ENCODE data around the gene DDX51.
"Not testable (repeated sequence)": the region's sequence is repeated elsewhere in the genome, so short reads cannot be mapped to it uniquely, and the experiment has no call there.

Gene DDX51

DNA sequence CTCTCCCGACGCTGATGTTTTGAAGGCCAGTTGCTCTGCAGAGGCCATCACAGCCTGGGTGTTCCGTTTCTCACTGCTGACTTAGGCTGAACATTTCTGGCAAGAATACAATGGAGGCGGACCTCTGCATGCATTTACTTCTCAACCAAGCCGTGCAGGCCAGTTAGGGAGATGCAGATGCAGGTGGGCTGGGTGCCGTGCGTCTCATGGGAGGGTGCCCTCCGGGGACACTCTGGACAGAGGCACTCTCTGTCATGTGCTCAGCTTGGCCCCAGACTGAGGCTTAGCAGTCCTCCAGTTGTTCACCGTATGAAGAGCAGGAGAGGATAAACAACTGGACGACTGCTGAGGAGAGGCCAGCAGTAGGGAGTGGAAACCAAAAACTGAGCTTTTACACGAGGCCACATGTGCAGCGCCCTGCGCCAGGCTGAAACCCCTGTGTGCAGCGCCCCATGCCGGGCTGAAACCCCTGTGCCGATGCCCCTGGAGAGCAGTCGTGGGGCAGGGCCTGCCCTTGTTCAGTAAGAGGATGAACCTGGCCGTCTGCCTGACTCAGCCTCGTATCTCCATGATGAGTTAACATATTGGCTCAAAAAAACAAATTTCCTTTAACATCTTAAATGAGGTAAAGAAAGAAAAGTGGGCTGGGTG lies 32.3 kb downstream of the DDX51 start:
- no peak for DNase-seq

DNA sequence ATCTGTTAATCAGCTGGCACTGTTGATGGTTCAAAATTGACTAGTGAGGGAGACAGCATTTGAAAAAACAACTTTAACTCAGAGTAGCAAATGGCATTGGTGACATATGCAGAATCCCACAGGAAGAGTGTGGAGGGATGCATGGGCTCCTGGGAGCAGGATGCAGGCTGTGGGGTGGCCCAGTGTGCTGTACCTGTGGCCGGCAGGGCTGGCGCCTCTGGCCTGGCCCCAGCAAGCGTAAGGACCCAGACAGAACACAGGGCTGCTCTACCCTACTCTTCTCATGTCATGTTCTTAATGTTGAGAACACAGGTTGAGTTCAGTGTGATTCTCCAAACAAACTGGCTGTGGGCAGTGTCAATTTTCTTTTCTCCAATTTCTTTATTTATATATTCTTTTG lies 33.4 kb downstream of the DDX51 start:
- DNase-seq, result no peak

DNA sequence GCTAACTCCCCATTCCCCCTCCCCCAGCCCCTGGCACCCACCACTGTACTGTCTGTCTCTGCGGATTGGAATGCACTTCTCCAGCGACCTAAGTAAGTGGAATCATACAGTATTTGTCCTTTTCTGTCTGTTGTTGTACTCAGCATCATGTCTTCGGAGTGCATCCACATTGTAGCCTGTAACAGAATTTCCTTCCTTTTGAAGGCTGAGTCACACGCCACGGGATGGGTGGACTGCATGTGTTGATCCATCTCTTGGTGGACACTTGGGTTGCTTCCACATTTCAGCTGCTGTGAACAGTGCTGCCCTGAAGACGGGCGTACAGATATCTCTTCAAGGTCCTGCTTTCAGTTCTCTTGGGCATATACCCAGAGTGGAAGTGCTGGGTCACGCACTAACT lies 34.4 kb downstream of the DDX51 start:
- DNase-seq, result no peak

DNA sequence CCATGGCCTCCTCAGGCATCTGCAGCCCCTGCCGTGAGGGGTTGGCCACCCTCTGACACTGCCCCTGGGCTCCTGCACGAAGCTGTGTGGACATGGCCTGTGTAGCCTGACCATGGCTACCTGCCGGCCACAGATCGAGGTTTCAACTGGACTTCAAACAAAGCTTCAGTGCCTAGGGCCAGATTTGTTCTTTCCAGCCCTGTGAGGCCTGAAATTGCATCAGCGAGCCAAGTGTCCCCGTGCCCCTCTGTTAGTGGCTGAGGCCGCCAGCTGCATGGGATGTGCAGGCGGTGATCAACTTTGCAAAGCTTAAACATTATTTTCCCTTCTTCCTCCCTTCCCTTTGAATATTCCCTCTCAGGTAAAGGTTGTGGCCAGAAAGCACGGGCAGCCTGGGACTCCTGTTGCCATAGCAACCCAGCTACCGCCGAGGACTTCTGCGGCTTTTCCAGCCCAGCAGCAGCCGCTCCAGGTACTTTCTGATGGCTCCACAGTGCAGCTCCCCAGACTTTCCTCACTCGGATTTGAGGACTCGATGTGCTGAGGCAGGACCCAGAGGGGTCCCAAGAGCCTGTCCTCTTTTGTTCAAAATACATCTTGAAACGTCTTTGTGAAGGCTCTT lies 35.8 kb downstream of the DDX51 start:
- DNase-seq, result no peak

DNA sequence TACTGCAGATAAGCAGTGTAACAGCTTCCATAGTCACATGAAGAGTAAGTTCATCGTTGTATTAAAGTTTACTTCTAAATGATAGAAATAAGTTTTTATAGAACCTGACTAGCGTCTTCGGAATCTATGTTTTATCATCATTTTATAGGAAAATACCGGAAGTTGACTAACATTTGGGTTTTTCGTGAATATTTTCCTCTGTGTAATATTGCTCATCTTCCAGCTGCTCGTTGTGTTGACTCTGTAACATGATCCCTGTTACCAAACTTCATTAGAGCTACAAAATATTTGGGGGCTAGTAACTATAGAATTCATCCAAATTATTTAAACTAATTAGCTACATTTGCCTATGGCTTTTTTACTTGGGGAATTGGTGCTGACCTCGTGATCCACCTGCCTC lies 37.2 kb downstream of the DDX51 start:
- DNase-seq, result no peak

DNA sequence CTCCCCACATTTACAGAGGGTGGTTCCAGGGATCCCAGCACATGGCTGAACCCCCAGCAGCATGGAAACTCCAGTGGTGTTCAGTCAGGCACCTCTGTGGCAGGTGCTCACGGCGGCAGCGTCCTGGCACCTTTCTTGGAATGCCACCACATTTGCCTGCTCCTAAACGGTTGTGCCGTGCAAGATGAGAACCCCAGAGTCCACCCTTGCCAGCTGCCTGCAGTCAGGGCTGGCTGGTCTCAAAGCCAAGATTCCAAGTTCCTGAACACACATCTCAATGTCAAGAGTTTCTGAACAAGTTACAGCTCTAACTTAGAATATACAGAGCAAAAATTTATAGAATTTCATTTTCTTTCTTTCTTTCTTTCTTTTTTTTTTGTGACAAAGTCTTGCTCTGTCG lies 38.7 kb downstream of the DDX51 start:
- no peak for DNase-seq

DNA sequence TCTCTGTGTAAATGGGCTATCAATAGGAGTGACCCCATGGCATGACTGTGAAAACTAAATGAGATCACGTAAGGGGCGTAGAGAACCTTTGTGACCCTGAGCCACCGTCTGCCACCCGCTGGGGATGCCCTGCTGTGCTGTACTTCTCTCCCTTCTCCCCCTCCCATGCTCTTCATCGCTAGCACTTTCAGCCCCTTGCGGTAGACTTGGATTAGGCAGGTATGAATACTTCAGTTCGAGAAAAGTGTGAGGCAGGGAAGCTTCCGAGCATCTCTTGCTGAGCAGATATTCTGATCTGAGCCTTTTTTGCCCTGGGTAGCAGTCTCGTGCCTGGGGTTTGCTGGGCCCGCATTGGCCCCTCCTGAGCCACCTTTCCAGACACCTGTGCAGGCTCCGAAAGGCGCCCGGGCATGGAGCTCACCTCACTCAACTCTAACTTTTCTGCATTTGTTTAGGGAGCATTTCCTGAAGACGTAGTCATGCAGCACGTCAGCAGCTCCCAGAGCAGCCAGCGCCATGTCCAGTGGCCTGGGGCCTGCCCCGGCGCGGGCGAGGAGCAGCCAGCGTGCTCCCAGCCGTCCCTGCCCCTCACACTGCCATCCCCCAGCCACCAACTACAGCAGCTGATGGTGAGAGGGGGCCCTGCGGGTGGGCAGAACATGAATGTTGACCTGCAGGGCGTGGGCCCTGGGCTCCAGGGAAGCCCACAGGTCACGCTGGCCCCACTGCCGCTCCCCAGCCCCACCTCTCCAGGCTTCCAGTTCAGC lies 40.4 kb downstream of the DDX51 start:
- no peak for DNase-seq

DNA sequence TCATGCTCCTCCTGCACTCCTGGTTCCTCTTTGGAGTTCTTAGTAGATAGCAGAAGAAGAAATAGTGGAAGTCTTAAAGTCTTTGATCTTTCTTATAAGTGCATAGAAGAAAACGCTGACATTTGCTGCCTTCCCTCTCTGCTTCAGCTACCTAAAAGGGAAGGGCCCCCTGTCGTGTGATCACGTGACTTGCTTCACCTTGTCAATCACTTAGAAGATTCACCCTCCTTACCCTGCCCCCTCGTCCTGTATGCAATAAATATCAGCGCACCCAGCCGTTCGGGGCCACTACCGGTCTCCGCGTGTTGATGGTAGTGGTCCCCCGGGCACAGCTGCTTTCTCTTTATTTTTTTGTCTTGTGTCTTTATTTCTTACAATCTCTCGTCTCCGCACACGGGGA lies 41.0 kb downstream of the DDX51 start:
- DNase-seq, result not testable (repeated sequence)

DNA sequence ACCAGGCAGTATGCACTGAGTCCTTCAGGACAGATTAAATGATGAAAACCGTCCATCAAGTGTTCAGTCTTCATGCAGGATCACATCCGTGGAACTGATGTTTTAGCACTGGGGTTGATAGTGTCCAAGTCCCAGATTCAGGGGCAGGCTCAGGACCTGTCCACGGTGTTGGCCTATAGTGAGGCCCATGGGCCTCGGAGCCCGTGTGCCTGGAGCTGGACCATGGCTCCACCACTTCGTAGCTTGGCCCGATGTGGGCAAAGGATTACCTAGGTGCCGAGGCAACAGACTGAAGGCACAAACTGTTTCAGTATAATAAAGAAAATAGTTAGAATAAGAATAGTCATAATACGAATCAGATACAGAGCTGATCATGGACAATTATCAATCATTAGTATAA lies 41.8 kb downstream of the DDX51 start:
- DNase-seq, result no peak

DNA sequence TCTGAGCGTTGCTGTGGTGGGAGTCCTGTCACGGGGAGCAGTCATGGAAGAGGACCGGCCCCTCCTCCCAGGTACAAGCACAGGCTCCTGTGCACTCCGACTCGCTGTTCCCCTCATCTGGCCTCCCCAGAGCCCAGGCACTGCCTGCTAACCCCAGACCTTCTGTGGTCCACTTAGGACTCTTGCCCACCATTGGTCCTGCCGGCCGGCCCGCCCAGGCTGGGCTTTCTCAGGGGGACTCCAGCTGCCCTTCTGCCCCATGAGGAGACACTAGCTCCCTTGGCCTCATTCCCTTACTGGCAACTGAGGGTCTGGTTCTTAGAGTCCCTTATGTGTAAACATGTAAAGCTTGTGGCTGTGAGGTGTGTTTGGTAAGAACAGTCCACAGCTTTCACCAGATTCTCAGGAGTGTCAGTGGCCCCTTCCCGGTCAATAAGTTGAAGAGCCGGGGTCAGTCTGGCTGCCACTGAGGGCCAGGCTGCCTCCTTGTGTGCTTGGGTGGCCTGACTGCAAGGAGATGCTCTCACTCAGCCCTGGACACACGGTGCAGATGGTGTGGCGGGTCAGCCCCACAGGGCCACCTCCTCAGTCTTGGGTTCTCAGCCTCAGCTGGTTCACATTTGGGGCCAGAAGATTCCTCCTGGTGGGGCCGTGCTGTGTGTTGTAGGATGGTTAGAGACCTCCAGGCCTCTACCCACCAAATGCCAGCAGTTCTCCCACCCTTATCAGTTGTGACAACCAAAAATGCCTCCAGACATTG lies 43.6 kb downstream of the DDX51 start:
- DNase-seq, result no peak

DNA sequence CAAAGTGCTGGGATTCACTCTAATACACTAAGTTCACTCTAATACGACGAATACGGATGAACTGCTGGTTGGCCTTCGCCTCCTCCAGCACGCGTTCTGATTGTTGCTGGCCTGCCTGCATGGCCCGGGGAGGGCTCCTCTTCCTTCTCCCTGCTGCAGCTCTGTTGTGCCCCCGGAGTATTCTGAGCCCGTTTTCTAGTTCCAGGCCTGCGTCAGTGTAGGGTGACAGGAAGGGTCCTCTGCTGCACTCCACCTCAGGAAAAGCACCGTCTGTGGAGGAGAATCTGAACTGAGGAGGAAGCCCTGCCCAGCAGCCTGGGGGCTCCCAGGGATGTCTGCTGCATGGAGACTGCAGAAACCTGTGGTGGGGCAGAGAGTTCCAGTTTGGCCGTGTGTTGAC lies 44.4 kb downstream of the DDX51 start:
- DNase-seq, result no peak

DNA sequence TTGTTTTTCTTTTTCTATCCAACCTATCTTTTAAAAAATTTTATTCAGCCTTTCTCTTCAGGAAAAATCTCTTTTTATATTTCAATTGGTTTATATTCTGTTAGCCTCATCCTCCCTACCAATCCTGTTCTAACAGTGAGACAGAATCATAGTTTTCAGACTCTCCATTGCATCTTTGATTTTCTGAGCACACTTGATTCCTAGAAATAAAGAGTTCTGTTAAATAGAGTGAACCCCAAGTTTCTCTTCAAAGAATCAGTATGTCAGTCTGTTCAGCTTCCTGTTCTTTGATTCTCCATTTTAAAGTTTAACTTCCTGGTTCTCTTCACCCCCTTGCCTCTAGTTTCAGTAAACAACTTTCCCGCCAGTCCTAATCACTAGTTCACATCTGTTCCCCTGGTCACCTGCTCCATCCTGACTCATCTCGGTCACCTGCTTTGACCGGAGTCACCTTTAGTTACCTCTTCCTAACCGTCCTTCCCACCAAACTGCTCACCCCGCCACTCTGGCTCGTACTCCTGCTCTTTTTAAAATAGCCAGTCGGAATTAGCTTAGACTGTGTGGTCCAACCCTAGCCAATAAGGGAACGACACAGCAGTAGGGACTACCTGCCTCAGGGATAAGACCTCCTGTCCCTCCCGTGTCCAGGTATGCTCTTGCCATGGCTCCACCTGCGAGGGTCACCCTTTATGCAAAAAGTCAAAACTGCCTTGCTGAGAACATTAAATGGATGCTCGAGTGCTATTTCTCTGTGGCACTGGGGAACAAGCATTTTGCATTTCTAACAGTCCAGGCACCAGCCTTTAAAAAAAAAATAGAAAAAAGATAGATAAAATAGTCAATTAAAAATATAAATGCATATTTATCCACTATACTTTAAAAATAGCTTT lies 48.4 kb downstream of the DDX51 start:
- DNase-seq, result no peak

DNA sequence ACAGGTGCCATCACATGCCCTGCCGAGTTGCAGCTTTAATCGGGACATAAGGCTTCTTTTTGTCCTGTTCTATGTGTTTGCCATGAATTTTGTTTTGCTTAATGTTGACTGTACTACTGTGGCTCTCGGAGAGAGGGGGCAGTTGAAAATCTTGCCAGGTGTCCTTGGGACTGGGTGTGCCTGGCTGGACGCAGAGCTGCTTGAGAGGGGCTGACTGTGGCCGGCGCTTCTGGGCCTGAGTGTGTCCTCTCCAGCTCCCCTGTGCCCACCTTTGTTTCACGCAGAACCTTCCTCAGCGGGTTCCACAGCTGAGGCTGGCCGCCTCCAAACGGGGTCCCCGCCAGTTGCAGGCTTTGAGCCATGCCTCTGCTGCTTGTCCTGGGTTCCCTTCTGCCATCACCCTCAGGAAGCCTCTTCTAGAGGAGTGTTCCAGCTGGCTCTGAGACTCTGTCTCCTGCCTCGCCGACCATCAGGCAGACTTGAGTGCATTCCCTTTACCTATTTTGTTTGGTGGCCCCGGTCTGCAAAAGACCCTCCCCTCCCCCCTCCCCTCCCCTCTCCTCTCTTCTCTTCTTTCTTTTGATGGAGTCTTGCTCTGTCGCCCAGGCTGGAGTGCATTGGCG lies 49.7 kb downstream of the DDX51 start:
- no peak for DNase-seq

DNA sequence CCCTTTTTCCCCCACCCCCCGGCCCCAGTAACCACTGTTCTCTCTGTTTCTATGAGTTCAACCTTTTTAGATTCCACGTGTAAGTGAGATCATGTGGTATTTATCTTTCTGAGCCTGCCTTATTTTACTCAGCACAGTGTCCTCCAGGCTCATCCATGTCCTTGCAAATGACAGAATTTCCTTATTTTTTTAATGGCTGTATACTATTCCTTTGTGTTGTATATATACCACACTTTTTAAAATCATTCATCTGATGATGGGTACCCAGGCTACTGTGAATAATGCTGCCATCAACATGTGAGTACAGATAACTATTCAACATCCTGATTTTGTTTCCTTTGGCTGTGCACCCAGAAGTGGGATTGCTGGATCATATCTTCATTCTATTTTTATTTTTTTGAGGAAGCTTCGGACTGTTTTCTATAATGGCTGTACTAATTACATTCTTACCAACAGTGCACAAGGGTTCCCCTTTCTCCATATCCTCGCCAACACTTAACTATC lies 54.7 kb downstream of the DDX51 start:
- no peak for DNase-seq

Data from stimulated activated CD4-positive, alpha-beta T cell treated with anti-CD3 and anti-CD28 coated beads, Interleukin-12 subunit alpha, Interleukin-12 subunit beta, amount 100 ng/mL, for 4 hours (primary cell).